Aorta (tissue), 5 donors: ENCODE results near the gene NEK6. TPM values are rescaled to one million over a fixed set of nuclear protein-coding genes. Genes with fewer than 3 reads are reported as not detected.

Source experiments
- ATAC-seq: fragments of 200-7000 bp; cut with Tn5 transposase; one replicate; pipeline ENCODE4 v1.9.1; 2022; ENCODE audit warnings: moderate library complexity; ENCODE audit not compliant: low FRiP score
- DNase-seq, 2 donors: peaks; one replicate each; pipeline ENCODE4 v3.0.0-alpha.2; 2020
- H3K27ac ChIP-seq, 2 donors: one replicate each; pipeline ENCODE4 v1.5.1; 2013; ENCODE audit warnings: low read length in 2 of 2, mild to moderate bottlenecking in 2 of 2, moderate library complexity in 2 of 2, control low read depth in 1 of 2, inconsistent platforms in 1 of 2, low read depth in 1 of 2
- H3K27me3 ChIP-seq, 2 donors: one replicate each; pipeline ENCODE4 v1.6.1; 2013; ENCODE audit warnings: control low read depth in 1 of 2, low read length in 1 of 2, mild to moderate bottlenecking in 1 of 2, moderate library complexity in 1 of 2; ENCODE audit not compliant: insufficient read depth in 2 of 2, control insufficient read depth in 1 of 2
- H3K36me3 ChIP-seq, 2 donors: one replicate each; pipeline ENCODE4 v1.6.1; 2013; ENCODE audit warnings: control low read depth in 1 of 2, low read length in 1 of 2, mild to moderate bottlenecking in 1 of 2; ENCODE audit not compliant: insufficient read depth in 2 of 2, control insufficient read depth in 1 of 2
- H3K4me1 ChIP-seq, 2 donors: one replicate each; pipeline ENCODE4 v1.6.1; 2013; ENCODE audit warnings: low read length in 2 of 2, control low read depth in 1 of 2, mild to moderate bottlenecking in 1 of 2, moderate library complexity in 1 of 2; ENCODE audit not compliant: insufficient read depth in 2 of 2, control insufficient read depth in 1 of 2
- H3K4me3 ChIP-seq, 2 donors: one replicate each; pipeline ENCODE4 v1.5.1; 2013; ENCODE audit warnings: low read length in 2 of 2, control low read depth in 1 of 2, mild to moderate bottlenecking in 1 of 2
- H3K9me3 ChIP-seq: one replicate; pipeline ENCODE4 v1.6.1; 2013; ENCODE audit warnings: mild to moderate bottlenecking, low read length; ENCODE audit not compliant: control insufficient read depth
- WGBS, 2 donors: extraction: QIAGEN DNeasy Blood & Tissue Kit; methylation state at CpG; one replicate each; pipeline ENCODE4 v1.1.7; 2013; 5-methylcytosine and 5-hydroxymethylcytosine counted together
- intact Hi-C, 2 donors: fragments of 100-400 bp; cut with DNase I; formaldehyde crosslinking; loops; one replicate each; pipeline versions ENCODE4 v1.14.2 to v1.15.0; 2022
- polyA plus RNA-seq, 2 donors: library from polyadenylated mRNA; stranded (reverse); fragments of 200-250 nt; gene quantifications; one replicate each; pipeline ENCODE4 v1.2.3, GENCODE V29; 2013
- total RNA-seq, 2 donors: library from RNA; stranded (reverse); fragmentation: NEBNext Ultra II Directional; extraction: Animal tissue kit (Norgen Biotek cat#: 25700); gene quantifications; one replicate each; pipeline ENCODE4 v1.2.1, GENCODE V29; 2021
- donor health status: healthy with polysubstance abuse.
- donor health status: Bipolar disorder and iron deficiency.
- donor health status: DM: no; HTN: no; CAD: no.
- donor health status: DM: no; HTN: no; CAD: no.
- donor health status: DM: yes; HTN: yes; CAD: no.

NEK6 gene
- total and polyA plus RNA-seq, 4 donors: 8.2 to 72.8 (median 37.0) TPM

DNA sequence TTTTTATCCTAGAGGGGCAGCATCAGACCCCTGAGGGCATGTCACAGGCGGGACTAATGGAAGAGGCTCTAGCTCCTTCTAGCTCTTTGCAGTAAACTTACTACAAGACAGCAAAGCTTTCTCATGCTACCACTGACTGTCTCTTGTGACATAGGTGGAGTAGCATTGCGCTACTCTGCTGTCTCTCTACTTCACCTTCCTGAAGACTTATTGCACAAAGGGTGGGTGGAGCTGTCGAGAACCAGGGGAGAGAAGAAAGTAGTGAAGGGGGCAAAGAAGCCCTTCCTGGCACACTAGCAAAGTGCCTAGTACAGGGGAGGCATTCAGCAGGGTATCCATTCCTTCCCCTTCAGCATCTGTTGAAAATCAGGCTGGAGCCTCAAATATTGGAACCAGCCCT lies 36.1 kb upstream of the NEK6 start:
- Histone ChIP-seq H3K4me3 (no peak overlapping the region), H3K27ac (no peak overlapping the region), H3K36me3 (no peaks in the 10 kb centered on the region), H3K4me1 (no peaks in the 10 kb centered on the region), H3K27me3 (no peaks in the 10 kb centered on the region), H3K9me3 (no peaks in the 10 kb centered on the region)
- WGBS, 2 donors: 96 to 97% methylated on average over 3 of the region's 3 CpGs
- intact Hi-C loops: loop anchor here in 1 of 2 donors (10.0 kb wide), 1 partner anchor 87 kb away; no protein-coding TSS in a partner anchor
- no peak for ATAC-seq
- peak in 1 of 2 donors; percentile 7 for DNase-seq

DNA sequence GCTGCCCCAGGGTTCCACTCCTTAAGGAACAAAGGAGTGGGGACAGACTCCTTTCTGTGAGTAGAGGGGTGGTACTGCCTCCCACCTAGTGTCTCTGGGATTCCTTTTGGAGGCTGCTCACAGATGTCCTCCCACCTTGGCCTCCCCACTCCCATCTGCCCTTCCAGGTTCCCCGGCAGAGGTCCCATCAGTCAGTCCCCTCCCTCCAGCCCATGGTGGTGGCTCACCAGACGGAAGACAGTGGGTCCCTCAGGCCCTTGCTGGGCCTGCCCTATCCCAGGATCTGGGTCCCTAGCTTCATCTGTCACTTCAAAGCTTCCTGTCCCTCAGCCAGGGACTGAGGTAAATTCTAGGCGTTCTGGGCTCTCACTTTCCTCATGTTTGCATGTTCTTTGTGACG lies 35.6 kb upstream of the NEK6 start:
- peak in 1 of 2 donors; percentile 24 for DNase-seq
- 83 to 98% methylated on average over 4 of the region's 4 CpGs for WGBS, 2 donors
- no peak for ATAC-seq
- Histone ChIP-seq H3K36me3 (no peaks in the 10 kb centered on the region), H3K9me3 (no peaks in the 10 kb centered on the region), H3K4me3 (no peak overlapping the region), H3K4me1 (no peaks in the 10 kb centered on the region), H3K27ac (no peak overlapping the region), H3K27me3 (no peaks in the 10 kb centered on the region)
- intact Hi-C loops: loop anchor here in 1 of 2 donors (10.0 kb wide), 1 partner anchor 87 kb away; no protein-coding TSS in a partner anchor

DNA sequence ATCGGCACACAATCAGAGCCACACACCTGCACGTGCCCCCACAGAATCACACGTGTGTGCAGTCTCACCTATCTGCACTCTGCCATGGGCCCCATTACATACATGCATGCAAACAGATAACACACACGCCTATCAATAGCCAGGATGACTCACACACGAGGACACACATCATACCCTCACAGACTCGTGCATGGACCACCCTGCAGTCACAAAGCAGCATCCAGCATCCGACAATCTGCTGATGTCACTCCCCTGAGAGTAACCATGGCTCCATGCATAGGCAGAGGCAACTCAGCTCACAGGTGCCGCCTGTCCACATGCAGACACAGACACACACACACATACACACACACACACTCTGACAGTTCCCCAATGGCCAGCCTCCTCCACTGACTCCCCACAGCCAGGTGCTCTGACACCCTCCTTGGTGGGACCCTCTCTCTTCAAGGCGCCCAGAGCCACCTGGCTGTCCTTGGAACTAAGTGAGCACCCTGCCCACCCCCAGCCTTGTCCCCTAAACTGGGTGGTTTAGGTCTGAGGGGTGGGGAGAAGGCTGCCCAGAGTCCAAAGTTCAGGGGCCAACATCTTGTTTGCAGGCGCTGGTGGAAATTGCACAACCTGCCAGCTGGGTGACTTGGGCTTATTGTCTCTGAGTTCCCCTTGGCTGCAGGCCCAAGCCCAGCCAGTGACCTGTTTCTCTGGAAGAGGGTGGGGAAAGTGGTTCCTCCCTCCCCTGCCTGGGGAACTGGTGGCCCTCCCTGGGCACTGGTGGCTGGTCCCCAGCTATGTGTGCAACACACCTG lies 34.6 kb upstream of the NEK6 start:
- ATAC-seq: peak; percentile 54
- no peaks in the 10 kb centered on the region for H3K4me1 ChIP-seq
- H3K27me3 ChIP-seq: no peaks in the 10 kb centered on the region
- H3K36me3 ChIP-seq: no peaks in the 10 kb centered on the region
- H3K27ac ChIP-seq: no peak overlapping the region
- no peak overlapping the region for H3K4me3 ChIP-seq
- peak; percentile 85 to 93 for DNase-seq
- H3K9me3 ChIP-seq: no peaks in the 10 kb centered on the region
- intact Hi-C loops: loop anchor here in 1 of 2 donors (10.0 kb wide), 1 partner anchor 88 kb away; no protein-coding TSS in a partner anchor
- 87 to 89% methylated on average over 10 of the region's 10 CpGs for WGBS, 2 donors

DNA sequence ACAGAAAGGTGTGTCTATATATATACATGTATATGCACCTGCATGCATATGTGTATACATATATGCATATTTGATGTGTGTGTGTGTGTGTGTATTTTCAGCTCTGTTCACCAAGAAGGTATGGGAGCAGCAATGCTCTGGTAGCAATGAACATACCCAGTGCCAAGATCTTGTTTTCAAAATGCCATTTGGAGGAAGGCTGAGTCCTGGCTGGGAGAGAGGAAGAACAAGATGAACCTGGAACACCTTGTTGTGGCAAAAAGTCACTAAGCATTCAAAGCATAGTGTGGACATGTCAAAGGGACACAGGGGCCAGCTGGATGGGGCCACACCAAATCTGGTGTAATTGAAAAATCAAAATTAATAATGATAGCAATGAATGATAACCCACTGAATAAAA lies 31.8 kb upstream of the NEK6 start:
- DNase-seq (peak in 1 of 2 donors; percentile 6), ATAC-seq (no peak)
- H3K27ac ChIP-seq: no peak overlapping the region
- no peak overlapping the region for H3K4me3 ChIP-seq
- no peaks in the 10 kb centered on the region for H3K27me3 ChIP-seq
- no peaks in the 10 kb centered on the region for H3K9me3 ChIP-seq
- H3K36me3 ChIP-seq: no peaks in the 10 kb centered on the region
- no peaks in the 10 kb centered on the region for H3K4me1 ChIP-seq
- intact Hi-C loops: loop anchor here in 1 of 2 donors (10.0 kb wide), 1 partner anchor 91 kb away; no protein-coding TSS in a partner anchor

DNA sequence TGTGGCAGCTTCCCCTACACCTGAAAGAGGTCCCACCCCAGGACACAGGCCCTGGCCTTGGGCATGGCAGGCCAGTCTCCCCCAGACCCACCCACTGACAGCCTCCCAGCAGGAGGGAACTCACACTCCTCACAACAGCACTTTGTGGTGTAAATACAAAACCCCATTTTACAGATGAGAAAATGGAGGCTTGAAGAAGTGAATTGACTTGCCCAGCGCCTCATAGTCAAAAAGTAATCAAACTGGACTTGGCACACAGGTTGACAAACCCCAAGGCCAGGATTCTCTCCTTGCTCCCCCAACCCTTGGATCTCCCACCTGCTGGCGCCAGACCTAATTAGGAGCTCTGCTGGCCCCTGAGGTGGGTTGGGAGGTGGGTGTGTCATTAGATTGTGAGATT lies 29.2 kb upstream of the NEK6 start:
- WGBS, 2 donors: 73 to 92% methylated on average over 2 of the region's 2 CpGs
- no peaks in the 10 kb centered on the region for H3K27me3 ChIP-seq
- DNase-seq: peak in 1 of 2 donors; percentile 34
- no peak overlapping the region for H3K4me3 ChIP-seq
- no peaks in the 10 kb centered on the region for H3K36me3 ChIP-seq
- no peak for ATAC-seq
- H3K9me3 ChIP-seq: no peaks in the 10 kb centered on the region
- intact Hi-C loops: loop anchor here in 1 of 2 donors (10.0 kb wide), 1 partner anchor 94 kb away; no protein-coding TSS in a partner anchor
- no peaks in the 10 kb centered on the region for H3K4me1 ChIP-seq
- no peak overlapping the region for H3K27ac ChIP-seq

DNA sequence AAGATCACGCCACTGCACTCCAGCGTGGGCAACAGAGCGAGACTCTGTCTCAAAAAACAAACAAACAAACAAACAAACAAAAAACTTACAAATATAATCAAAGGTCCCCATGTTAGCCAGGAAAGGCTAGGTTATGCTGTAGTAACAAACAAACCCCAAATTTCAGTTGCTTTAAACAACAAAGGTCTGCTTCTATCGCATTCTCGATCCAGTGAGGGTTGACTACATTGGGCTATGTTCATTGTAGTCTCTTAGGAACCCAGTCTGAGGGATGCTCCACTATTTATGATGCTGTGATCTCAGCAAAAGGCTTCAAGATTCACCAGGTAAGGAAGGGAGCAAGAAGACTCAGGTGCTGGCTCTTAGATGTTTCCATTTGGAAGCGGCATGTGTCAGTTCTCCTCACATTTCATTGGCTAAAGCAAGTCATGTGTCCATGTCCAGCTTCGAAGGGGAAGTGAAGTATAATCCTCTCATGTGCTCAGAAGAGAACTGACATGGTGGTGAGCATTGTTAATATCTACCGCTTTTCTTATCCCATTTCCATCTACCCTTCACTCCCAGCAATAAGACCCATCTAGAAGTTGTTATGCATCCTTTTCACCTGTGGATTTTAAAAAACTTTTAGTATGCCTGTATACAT lies 26.5 kb upstream of the NEK6 start:
- intact Hi-C loops: no loop called here
- no peaks in the 10 kb centered on the region for H3K27me3 ChIP-seq
- no peaks in the 10 kb centered on the region for H3K36me3 ChIP-seq
- H3K27ac ChIP-seq: no peak overlapping the region
- H3K4me3 ChIP-seq: no peak overlapping the region
- no peak for ATAC-seq
- no peaks in the 10 kb centered on the region for H3K4me1 ChIP-seq
- no peaks in the 10 kb centered on the region for H3K9me3 ChIP-seq
- DNase-seq: no peak
- WGBS, 2 donors: 80 to 90% methylated on average over 8 of the region's 8 CpGs

DNA sequence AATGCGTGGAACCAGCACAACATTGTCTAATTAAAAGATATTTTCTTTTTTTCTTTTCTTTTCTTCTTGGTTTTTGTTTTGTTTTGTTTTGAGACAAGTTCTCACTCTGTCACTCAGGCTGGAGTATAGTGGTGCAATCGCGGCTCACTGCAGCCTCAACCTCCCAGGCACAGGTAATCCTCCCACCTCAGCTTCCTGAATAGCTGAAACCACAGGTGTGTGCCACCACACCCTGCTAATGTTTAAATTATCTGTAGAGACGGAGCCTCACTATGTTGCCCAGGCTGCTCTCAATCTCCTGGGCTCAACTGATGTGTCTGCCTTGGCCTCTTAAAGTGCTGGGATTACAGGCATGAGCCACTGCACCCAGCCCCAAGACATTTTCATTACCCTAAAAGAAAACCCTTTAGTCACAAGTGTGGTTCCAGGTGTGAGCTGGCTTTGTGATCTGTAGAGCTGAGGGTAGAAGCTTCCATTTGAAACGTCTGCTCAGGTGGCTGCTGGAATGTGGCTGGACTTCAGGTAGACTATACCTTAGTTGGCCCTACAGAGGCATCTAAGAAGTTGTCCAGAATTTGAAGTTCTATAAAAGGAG lies 19.1 kb upstream of the NEK6 start:
- ATAC-seq: no peak
- H3K27ac ChIP-seq: no peak overlapping the region
- H3K36me3 ChIP-seq: no peaks in the 10 kb centered on the region
- H3K4me1 ChIP-seq: no peaks in the 10 kb centered on the region
- WGBS, 2 donors: 85 to 88% methylated on average over 5 of the region's 5 CpGs
- H3K27me3 ChIP-seq: no peaks in the 10 kb centered on the region
- no peak overlapping the region for H3K4me3 ChIP-seq
- DNase-seq: peak; percentile 4 to 17
- intact Hi-C loops: no loop called here
- H3K9me3 ChIP-seq: no peaks in the 10 kb centered on the region

DNA sequence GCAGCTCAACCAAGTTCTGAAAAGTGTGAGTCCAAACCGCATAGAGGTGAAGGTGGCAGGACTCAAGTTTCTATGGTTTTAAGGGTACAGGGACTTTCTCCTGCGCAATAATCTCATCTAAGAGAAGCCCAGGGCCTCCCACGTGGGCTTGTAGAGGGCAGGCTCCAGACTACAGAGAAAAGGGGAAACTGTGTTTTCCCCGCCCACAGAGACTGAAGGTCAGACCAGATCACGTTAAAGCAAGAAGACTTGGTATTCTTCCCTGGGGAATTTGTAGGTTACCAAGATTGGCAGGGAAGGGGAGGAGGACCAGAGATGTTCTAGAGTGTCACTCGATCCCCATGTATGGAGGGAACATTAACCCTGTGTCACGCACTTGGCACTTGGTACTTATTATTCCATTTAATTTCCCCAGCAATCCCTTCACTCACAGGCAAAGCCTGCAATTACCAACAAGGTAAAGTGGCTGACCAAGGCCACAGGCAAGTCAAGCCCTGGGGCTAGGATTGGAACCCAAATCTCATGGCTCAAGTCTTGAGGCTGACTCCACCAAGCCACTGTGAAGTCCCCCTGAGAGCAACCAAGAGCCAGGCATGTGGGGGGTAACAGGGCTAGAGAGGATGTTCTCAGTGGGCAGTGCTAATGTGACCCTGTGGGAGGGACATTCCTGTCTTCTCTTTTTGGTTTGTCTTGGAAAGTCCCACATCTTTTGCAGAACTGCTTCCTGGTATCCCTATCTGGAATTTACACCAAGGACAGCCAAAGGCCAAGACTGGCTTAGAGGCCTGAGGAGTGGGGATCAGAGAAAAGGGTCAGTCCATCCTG lies 18.3 kb upstream of the NEK6 start:
- H3K4me3 ChIP-seq: no peak overlapping the region
- intact Hi-C loops: no loop called here
- DNase-seq: peak; percentile 36 to 70
- WGBS, 2 donors: 79 to 86% methylated on average over 7 of the region's 7 CpGs
- ATAC-seq: no peak
- H3K4me1 ChIP-seq: no peaks in the 10 kb centered on the region
- H3K27ac ChIP-seq: no peak overlapping the region
- H3K27me3 ChIP-seq: no peaks in the 10 kb centered on the region
- H3K9me3 ChIP-seq: no peaks in the 10 kb centered on the region
- no peaks in the 10 kb centered on the region for H3K36me3 ChIP-seq
